C4-2B (cell line): ENCODE data around the gene TSPAN18.

Experiments
- H3K27ac ChIP-seq: fragments of 450-650 bp; 2 replicates; pipeline ENCODE4 v1.5.1; 2017
- ZFX ChIP-seq: fragments of 450-650 bp; IDR thresholded peaks from 2 replicates; pipeline ENCODE4 v1.6.1; 2017
- TF ChIP-seq, protein P1 (sequence below): fragments of 450-650 bp; conservative IDR thresholded peaks from 2 replicates; pipeline ENCODE4 v1.5.1; 2017; ENCODE audit warnings: mild to moderate bottlenecking

The TSPAN18 gene

DNA sequence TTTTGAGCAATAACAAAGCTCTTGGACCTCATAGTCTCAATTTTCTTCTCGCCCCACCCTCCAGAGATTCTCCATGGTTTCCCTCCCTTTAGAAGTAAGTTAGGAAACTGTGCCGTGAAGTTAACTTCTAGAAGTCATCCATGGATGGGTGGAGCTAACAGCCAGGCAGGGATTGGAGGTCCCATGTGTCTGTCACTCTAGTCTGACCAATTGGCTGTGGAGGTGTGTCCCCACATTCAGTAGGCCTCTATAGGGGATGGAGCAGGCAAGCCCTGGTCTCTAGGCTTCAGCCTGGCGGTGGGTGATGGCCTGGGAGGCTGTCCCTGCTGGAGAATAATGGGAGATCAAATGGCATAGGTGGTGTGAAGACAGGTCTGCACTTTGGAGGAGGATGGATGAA lies 173.2 kb downstream of the TSPAN18 start:
- TF ChIP-seq, protein P1, sequence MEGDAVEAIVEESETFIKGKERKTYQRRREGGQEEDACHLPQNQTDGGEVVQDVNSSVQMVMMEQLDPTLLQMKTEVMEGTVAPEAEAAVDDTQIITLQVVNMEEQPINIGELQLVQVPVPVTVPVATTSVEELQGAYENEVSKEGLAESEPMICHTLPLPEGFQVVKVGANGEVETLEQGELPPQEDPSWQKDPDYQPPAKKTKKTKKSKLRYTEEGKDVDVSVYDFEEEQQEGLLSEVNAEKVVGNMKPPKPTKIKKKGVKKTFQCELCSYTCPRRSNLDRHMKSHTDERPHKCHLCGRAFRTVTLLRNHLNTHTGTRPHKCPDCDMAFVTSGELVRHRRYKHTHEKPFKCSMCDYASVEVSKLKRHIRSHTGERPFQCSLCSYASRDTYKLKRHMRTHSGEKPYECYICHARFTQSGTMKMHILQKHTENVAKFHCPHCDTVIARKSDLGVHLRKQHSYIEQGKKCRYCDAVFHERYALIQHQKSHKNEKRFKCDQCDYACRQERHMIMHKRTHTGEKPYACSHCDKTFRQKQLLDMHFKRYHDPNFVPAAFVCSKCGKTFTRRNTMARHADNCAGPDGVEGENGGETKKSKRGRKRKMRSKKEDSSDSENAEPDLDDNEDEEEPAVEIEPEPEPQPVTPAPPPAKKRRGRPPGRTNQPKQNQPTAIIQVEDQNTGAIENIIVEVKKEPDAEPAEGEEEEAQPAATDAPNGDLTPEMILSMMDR, result no peak
- no peak for TF ChIP-seq ZFX

DNA sequence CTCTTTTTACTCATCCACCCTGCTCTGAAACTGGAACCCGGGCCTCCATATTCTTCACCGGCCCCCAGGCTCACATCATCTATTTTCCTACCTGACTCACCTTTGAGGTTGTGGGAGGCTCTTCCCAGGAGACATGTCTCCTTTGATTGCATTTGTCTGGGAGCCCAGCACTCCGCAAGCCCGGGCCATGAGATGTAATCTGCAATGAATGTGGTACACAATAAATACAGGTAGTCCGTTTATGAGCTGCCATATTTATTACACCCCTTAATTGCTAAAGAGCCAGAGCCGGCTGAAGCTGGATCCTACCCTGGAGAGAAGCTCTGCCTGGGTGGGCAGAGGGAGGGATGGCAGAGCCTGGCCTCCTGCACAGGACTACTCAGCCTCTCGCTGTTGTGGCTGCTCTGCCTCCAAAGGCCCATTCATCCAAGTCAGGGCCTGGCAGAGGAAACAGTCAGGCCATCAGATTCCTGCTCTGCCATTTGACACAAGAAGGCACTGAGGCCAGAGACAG lies 174.4 kb downstream of the TSPAN18 start:
- no peak for TF ChIP-seq ZFX
- TF ChIP-seq, protein P1, result no peak
- no peak overlapping the region for H3K27ac ChIP-seq

More for the DNA sequence above, 173.2 kb downstream of the TSPAN18 start:
- no peak overlapping the region for H3K27ac ChIP-seq

DNA sequence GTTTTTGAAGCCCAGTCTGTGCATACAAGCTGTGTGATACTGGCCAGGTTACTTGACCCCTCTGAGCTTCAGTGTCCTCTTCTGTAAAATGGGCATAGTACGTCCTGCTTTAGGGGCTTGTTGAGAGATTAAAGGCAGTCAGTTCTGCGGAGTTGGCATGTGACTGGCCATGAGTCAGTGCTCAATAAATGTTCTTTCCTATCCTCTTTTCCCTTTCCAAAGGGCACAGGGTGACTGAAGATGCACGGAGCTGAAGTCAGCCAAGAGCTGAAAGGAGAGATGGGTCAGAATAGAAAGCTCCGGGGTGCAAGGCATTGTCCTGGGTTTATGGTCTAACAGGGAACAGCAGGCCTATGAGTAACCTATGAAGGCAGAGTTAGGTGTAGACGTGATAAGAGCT lies 175.0 kb downstream of the TSPAN18 start:
- TF ChIP-seq, protein P1, result no peak
- no peak for TF ChIP-seq ZFX
- no peak overlapping the region for H3K27ac ChIP-seq

DNA sequence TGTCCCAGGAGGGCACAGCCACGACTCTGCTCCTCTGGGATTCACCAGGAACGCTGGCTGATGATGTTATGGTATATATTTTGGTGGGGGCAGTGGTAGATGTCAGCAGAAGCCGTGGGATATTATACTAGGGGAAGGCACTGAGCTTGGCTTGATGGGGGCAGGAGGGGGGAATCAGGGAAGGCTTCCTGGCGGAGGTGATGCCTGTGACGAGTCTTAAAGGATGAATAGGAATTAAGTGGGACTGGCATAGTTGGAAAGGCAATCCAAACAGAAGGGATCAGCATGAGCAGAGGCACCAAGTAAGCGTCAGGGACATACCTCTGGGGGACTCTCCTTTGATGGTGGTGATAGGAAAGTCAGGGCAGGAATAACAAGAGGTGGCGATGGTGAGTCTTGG lies 176.3 kb downstream of the TSPAN18 start:
- no peak overlapping the region for H3K27ac ChIP-seq
- TF ChIP-seq ZFX, result no peak
- TF ChIP-seq, protein P1, result no peak

DNA sequence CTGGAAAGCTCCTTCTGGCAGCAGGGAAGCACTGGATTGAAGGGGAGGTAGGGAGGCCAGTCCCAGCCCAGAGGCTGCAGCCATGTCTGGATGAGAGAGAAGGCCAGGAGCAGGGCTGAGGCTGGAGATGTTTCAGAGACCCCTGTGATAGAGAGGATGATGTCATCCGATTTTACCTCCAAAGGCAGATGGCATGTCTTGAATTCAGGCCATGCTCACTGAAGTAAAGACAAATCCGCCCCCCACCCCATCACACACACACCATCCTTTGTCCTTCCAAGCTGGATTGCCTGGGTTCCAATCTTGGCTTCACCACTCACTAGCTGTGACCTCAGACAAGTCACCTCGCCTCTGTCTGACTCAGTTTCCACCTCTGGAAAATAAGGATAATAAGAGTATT lies 176.8 kb downstream of the TSPAN18 start:
- H3K27ac ChIP-seq, result no peak overlapping the region
- TF ChIP-seq ZFX, result no peak
- TF ChIP-seq, protein P1, result no peak

DNA sequence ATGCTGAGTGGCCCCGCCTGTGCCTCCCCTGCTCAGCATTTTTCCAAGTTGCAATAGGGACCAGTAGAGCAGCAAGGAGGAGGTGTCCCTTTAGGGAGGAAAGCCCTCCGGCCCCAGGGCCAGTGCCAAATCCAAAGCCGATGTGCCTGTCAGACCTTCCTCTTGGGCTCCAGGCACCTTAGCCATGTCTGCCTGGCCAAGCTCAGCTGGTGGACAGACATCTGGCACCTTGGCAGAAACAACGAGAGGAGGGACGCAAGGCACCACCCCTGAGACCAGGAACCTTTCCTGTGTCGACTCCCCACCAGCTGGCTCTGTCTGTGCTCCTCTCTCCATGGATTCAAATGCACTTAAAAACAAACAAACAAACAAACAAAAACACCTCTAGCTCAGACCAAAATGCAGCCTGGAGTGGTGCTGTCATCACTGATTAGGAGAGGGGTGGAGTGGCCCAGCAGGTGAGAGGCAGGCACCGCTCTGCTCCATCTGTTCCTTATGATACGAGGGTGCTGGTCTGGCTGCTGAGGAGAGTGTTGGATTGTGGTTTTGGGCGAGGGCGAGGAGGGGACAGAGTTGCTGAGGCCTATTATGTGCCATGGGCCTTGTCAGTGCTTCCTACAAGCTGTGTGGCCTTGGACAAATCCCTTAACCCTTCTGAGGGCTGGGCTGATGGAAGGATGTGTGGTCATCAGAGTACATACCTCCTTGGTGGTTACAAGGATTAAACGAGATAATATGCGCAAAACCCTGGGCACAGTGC lies 177.7 kb downstream of the TSPAN18 start:
- no peak overlapping the region for H3K27ac ChIP-seq
- no peak for TF ChIP-seq ZFX
- TF ChIP-seq, protein P1, result no peak

DNA sequence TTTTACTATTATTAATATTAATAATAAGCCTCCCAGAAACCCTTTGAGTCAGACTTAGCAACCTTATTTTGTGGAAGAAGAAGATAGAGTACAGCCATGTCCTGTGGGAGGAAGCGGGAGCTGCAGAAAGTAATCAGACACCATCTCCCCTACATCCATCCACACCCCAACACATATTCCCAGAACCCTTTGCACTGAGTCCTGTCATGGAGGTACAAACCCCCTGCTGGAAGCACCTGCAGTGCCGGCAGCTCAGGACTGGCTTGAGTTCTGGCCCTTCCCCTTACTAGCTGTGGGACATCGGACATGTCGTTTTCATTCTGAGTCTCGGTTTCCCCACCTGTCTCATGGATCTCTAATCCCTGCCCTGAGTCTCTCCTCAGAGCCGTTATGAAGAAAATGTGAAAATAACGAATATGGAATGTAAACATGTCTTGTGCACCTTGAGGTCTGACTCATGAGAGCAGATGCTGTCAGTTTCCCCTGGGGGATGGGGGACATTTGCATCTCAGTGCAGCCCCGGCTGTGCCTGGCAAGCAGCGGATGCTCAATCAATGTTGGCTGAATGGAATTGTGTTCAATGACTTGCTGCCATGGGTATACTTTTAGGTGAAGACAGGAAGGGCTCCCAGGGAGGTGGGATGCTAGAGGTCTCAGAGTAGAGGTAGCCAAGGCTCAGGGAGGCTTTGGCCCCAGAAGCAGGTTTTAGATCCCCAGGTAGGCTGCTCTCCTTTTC lies 178.5 kb downstream of the TSPAN18 start:
- no peak overlapping the region for H3K27ac ChIP-seq
- TF ChIP-seq, protein P1, result no peak
- TF ChIP-seq ZFX, result no peak
